MM.1S (cell line): Measurements from ENCODE around the gene NDUFB10.

Source experiments
- DNase-seq: peaks from one replicate; pipeline ENCODE4 v3.0.0-alpha.2; 2015
- H2AFZ ChIP-seq: fragments of 300-600 bp; sonication (generic); 2 replicates; pipeline ENCODE4 v1.6.0; 2016; ENCODE audit warnings: antibody characterized with exemption, low read length
- H3F3A ChIP-seq: fragments of 300-600 bp; sonication (generic); 2 replicates; pipeline ENCODE4 v1.6.1; 2016; ENCODE audit warnings: mild to moderate bottlenecking, antibody characterized with exemption, low read length, moderate library complexity, mixed read lengths; ENCODE audit not compliant: insufficient read depth
- H3K27ac ChIP-seq: fragments of 300-600 bp; sonication (generic); 2 replicates; pipeline ENCODE4 v1.5.1; 2016; ENCODE audit warnings: mild to moderate bottlenecking, low read length
- H3K27me3 ChIP-seq: fragments of 300-600 bp; sonication (generic); replicated peaks from 2 replicates; pipeline ENCODE4 v1.6.0; 2016; ENCODE audit warnings: low read length; ENCODE audit not compliant: insufficient read depth
- H3K36me3 ChIP-seq: fragments of 300-600 bp; sonication (generic); replicated peaks from 2 replicates; pipeline ENCODE4 v1.6.1; 2016; ENCODE audit warnings: mild to moderate bottlenecking, low read length, mixed read lengths; ENCODE audit not compliant: insufficient read depth
- H3K4me1 ChIP-seq: fragments of 300-600 bp; sonication (generic); 2 replicates; pipeline ENCODE4 v1.6.1; 2016; ENCODE audit warnings: low read length, mixed read lengths
- H3K4me2 ChIP-seq: fragments of 300-600 bp; sonication (generic); 2 replicates; pipeline ENCODE4 v1.6.0; 2016; ENCODE audit warnings: low read depth, low read length
- H3K4me3 ChIP-seq: fragments of 300-600 bp; sonication (generic); 2 replicates; pipeline ENCODE4 v1.5.1; 2016; ENCODE audit warnings: low read length, mixed read lengths
- H3K79me2 ChIP-seq: fragments of 300-600 bp; sonication (generic); 2 replicates; pipeline ENCODE4 v1.6.1; 2016; ENCODE audit warnings: mixed run types, low read length, mixed read lengths
- H3K9ac ChIP-seq: fragments of 300-600 bp; sonication (generic); 2 replicates; pipeline ENCODE4 v1.6.1; 2016; ENCODE audit warnings: low read length, mixed read lengths
- H3K9me2 ChIP-seq: fragments of 300-600 bp; sonication (generic); replicated peaks from 2 replicates; pipeline ENCODE4 v1.6.1; 2016; ENCODE audit warnings: mild to moderate bottlenecking, low read length, mixed read lengths; ENCODE audit not compliant: insufficient read depth
- H3K9me3 ChIP-seq: fragments of 300-600 bp; sonication (generic); replicated peaks from 2 replicates; pipeline ENCODE4 v1.6.1; 2016; ENCODE audit warnings: mild to moderate bottlenecking, low read length, mixed read lengths; ENCODE audit not compliant: insufficient read depth
- H4K20me1 ChIP-seq: fragments of 300-600 bp; sonication (generic); 2 replicates; pipeline ENCODE4 v1.6.1; 2016; ENCODE audit warnings: mild to moderate bottlenecking, low read length, moderate library complexity, mixed read lengths; ENCODE audit not compliant: insufficient read depth
- CTCF ChIP-seq: fragments of 300-600 bp; sonication (generic); IDR thresholded peaks from 2 replicates; pipeline ENCODE4 v1.5.1; 2016; ENCODE audit warnings: antibody characterized with exemption, low read length, mixed read lengths
- EZH2 ChIP-seq: fragments of 300-600 bp; sonication (generic); optimal IDR thresholded peaks from 2 replicates; pipeline ENCODE3; 2017; ENCODE audit warnings: low read depth, mild to moderate bottlenecking, antibody characterized with exemption, low read length, mixed read lengths
- EZH2phosphoT487 ChIP-seq: fragments of 300-600 bp; sonication (generic); IDR thresholded peaks from 2 replicates; pipeline ENCODE4 v1.6.1; 2018; ENCODE audit warnings: antibody characterized with exemption, low read length

Gene NDUFB10

DNA sequence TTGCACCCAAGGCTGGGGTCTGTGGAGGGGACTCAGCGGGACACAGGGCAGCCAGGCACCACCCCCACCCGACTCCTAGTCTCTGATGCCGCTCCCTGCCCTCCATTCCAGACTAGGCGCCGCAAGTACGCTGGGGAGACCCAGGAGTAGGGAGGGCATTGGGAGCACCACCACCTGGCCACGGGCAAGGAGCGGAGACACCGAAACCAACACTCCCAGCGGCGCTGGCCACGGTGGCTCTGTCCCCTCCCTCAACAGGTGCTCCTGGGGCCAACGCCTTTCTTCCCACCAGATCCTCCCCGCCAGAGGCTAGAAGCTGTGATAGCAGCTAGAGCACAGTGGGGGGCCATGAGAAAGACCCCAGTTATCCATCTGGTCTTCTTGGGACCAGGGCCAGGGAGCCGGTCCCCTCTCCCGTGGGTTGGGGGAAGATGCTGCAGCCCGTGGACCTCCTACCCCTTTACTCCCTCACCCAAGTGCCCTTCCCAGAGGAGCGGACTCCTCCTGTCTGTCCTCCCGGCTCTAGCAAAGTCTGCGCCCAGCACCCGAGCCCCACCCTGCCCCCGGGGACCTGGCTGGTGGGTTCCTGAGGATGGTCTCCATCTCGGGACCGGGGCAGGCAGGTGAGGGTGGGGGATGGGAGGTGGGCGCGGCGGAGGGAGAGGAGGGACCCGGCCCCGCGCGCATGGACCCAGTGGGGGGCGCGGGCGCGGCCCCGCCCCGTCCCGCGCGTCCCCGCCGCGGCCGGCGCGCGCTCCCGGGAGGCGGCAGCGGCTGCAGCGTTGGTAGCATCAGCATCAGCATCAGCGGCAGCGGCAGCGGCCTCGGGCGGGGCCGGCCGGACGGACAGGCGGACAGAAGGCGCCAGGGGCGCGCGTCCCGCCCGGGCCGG is 30.1 kb downstream of the NDUFB10 start, which contains the start of gene SYNGR3:
Gene SYNGR3, plus strand, starts transcription at position 762 of the 892 bp plus-strand sequence. CDS start 133 bp downstream, outside the sequence.
- no peak for DNase-seq
- Histone ChIP-seq H2AFZ (peak within 1 kb of the TSS; percentile 84), H3K36me3 (0 out of 2 replicates have a peak, but pooled peaks cover 4% of the 10 kb centered on the region), H3F3A (peaks cover 21% of the 10 kb centered on the region), H3K9ac (peak within 1 kb of the TSS; percentile 55; the same call in 1 of the 2 replicates), H3K4me3 (peak within 1 kb of the TSS; percentile 70), H3K9me2 (no peaks in the 10 kb centered on the region), H3K27ac (no peak within 1 kb of the TSS), H3K27me3 (peaks cover 8% of the 10 kb centered on the region), H4K20me1 (no peaks in the 10 kb centered on the region), H3K4me1 (peaks cover 28% of the 10 kb centered on the region), H3K4me2 (peak within 1 kb of the TSS; percentile 99), H3K9me3 (no peaks in the 10 kb centered on the region), H3K79me2 (peaks cover 15% of the 10 kb centered on the region)
- TF ChIP-seq EZH2phosphoT487 (no peak), EZH2 (no peak), CTCF (no peak)

- no peaks in the 10 kb centered on the region for H4K20me1 ChIP-seq
- H3K4me1 ChIP-seq, result peaks cover 25% of the 10 kb centered on the region
- peaks cover 10% of the 10 kb centered on the region for H3K79me2 ChIP-seq
- no peaks in the 10 kb centered on the region for H3K9me3 ChIP-seq
- peak overlapping the region; percentile 84; the same call in 1 of the 2 replicates for H2AFZ ChIP-seq
- no peak overlapping the region; the same call in 1 of the 2 replicates for H3K9ac ChIP-seq
- DNase-seq, result no peak
- no peak overlapping the region for H3K27ac ChIP-seq
- no peaks in the 10 kb centered on the region for H3K9me2 ChIP-seq
- H3K27me3 ChIP-seq, result peaks cover 8% of the 10 kb centered on the region
- H3K36me3 ChIP-seq, result 0 out of 2 replicates have a peak, but pooled peaks cover 4% of the 10 kb centered on the region
- TF ChIP-seq CTCF, result no peak
- no peak for TF ChIP-seq EZH2
- TF ChIP-seq EZH2phosphoT487, result no peak
- H3K4me3 ChIP-seq, result peak overlapping the region; percentile 70; the same call in 1 of the 2 replicates
- H3K4me2 ChIP-seq, result peak overlapping the region; percentile 99; the same call in 1 of the 2 replicates
- peaks cover 15% of the 10 kb centered on the region for H3F3A ChIP-seq
Observed at GRCh38 chr16:1990101-1990350, 30.7 kb downstream of the NDUFB10 start.

DNA sequence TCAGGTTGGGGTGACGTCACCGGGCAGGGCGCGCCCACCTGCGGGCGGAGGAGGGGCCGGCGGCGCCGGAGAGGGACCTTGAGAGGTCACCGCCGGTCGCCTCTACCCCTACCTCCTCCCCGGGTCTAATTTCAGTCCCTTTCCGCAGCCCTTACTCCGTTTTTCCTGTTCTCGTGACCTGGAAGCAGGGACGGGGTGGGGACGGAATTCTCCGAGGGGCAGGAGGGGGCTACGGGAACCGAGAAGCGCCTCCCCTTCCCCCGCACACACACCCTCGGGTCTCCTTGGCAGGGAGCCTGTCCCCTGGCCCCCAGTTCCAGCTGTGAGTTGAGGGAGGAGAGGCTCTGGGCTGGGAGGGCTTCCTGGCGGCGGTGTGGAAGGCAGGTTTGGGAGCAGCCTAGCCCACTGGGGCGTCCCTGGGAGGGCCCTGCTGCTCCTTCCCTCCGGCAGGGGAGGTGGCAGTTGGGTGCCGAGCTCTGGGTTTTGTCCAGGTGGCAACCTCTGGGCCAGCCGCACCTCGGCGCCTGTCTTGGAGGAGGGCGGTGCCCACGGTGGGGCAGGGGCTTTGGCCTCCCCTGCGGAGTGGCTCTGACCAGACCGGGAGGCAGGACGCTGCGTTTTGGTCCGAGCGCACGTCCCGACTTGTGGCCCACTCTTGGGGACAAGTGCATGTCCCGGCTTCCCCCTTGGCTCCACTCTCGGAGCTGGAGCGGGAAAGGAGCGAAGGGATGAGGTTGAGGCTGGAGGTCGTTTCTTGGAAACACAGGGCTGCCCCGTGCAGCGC is 31.2 kb downstream of the NDUFB10 start:
- Histone ChIP-seq H2AFZ (peak overlapping the region; percentile 84), H3K9me2 (no peaks in the 10 kb centered on the region), H3K4me3 (peak overlapping the region; percentile 70), H3K9ac (peak overlapping the region; percentile 55; the same call in 1 of the 2 replicates), H4K20me1 (no peaks in the 10 kb centered on the region), H3K27ac (no peak overlapping the region), H3K4me1 (peaks cover 19% of the 10 kb centered on the region), H3K79me2 (peaks cover 4% of the 10 kb centered on the region), H3K36me3 (0 out of 2 replicates have a peak, but pooled peaks cover 4% of the 10 kb centered on the region), H3F3A (peaks cover 13% of the 10 kb centered on the region), H3K9me3 (no peaks in the 10 kb centered on the region), H3K27me3 (peaks cover 8% of the 10 kb centered on the region), H3K4me2 (peak overlapping the region; percentile 99)
- DNase-seq, result peak; percentile 52
- TF ChIP-seq EZH2phosphoT487 (no peak), EZH2 (no peak)
